NCI-H345 treated with DMSO at 0.1 percent for 48 hours (cell line): ENCODE results near the gene DYSF.
A peak's percentile ranks its signal among the peaks of the same experiment; 100 is the strongest.

Experiments used
- DNase-seq: peaks from one replicate; lab custom pipeline; 2025; ENCODE audit not compliant: unreplicated experiment; lab: John Stamatoyannopoulos, UW

Gene DYSF

GRCh38 chr2:71668326-71669057 is 215.1 kb downstream of the DYSF start:
- no peak for DNase-seq

- DNase-seq: no peak
These were observed 215.7 kb downstream of the DYSF start for GRCh38 chr2:71669058-71669456.

- DNase-seq: no peak
These were observed 216.5 kb downstream of the DYSF start for GRCh38 chr2:71669628-71670429.

- no peak for DNase-seq
These were observed 217.1 kb downstream of the DYSF start for GRCh38 chr2:71670430-71670795.

GRCh38 chr2:71671203-71671854 is 218.0 kb downstream of the DYSF start:
- no peak for DNase-seq

GRCh38 chr2:71671895-71672825 is 218.8 kb downstream of the DYSF start:
- no peak for DNase-seq

GRCh38 chr2:71672826-71673795 is 219.8 kb downstream of the DYSF start:
- DNase-seq: no peak

- DNase-seq: no peak
These were observed 220.9 kb downstream of the DYSF start for GRCh38 chr2:71674158-71674851.

- DNase-seq: peak; percentile 47
These were observed 221.9 kb downstream of the DYSF start for GRCh38 chr2:71675296-71675695.

- DNase-seq: peak; percentile 49
These were observed 225.5 kb downstream of the DYSF start for GRCh38 chr2:71678874-71679273.

- peak; percentile 54 for DNase-seq
These were observed 226.1 kb downstream of the DYSF start for GRCh38 chr2:71679491-71679890.

- DNase-seq: no peak
These were observed 227.6 kb downstream of the DYSF start for GRCh38 chr2:71680925-71681324.

GRCh38 chr2:71681626-71682025 is 228.3 kb downstream of the DYSF start:
- no peak for DNase-seq

GRCh38 chr2:71682341-71682740 is 229.0 kb downstream of the DYSF start:
- DNase-seq: no peak

GRCh38 chr2:71683070-71683469 is 229.7 kb downstream of the DYSF start:
- peak; percentile 56 for DNase-seq

GRCh38 chr2:71683666-71684065 is 230.3 kb downstream of the DYSF start:
- no peak for DNase-seq

GRCh38 chr2:71684226-71685072 is 231.1 kb downstream of the DYSF start:
- no peak for DNase-seq
